T-helper 1 cell treated with Interleukin-12 subunit alpha and Interleukin-12 subunit beta and Interleukin-4 antibody, amounts not matched to agents 30 ng/mL and 1 ng/mL, for 36 hours (primary cell): Measurements from ENCODE around the gene EPAS1. TPM values are rescaled to one million over a fixed set of nuclear protein-coding genes. Genes with fewer than 3 reads are reported as not detected.

Source experiments
- intact Hi-C: fragments of 100-400 bp; cut with micrococcal nuclease; formaldehyde crosslinking; loops from one replicate; pipeline ENCODE4 v1.15.1; 2024
- total RNA-seq: library from RNA; stranded (reverse); gene quantifications from 2 replicates; pipeline ENCODE4 v1.2.3, GENCODE V29; 2022

EPAS1 gene
- total RNA-seq, 1 donor from 2014 or later: 17.1 TPM

DNA sequence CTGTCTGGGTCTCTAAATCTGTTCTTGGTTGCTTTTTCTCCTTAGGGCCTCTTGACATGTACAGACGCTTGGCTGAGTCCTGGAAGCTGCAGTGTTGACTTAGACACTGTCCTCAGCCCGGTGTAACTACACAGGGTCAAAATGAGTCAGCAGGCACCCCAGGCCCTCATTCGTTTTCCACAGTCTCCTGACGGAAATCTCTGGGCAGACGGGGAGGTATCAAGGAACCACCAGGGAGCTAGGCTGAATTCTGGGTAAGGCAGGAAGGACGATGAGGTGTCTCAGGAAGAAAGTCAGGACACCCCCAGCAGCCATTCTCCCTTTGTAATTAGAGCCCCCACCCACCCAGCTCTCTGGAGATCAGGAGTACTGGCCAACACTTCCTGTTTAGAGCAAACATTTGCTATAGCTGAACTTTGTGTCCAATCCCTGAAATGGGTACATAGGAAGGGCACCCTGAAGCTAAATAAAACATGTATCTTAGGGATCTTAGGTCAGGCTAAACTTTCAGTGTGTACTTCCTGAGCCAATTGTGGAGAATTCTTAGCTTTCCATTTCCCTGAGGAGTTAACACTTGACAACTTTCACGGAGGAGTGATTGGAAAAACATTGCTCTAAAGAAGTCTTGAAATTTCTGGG is 23.9 kb upstream of the EPAS1 start:
- intact Hi-C loops: no loop called here

DNA sequence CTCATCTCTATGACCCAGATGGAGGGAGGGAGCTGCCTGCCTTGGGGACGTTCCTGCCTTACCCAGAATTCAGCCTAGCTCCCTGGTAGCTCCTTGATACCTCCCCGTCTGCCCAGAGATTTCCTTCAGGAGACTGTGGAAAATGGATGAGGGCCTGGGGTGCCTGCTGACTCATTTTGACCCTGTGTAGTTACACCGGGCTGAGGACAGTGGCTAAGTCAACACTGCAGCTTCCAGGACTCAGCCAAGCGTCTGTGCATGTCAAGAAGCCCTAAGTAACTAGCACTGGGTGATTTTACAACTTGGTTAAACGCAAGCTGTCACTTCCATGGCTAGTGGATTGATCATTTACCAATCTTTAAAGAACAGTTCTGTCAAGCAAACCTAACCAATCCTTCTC is 23.3 kb upstream of the EPAS1 start:
- intact Hi-C loops: no loop called here

DNA sequence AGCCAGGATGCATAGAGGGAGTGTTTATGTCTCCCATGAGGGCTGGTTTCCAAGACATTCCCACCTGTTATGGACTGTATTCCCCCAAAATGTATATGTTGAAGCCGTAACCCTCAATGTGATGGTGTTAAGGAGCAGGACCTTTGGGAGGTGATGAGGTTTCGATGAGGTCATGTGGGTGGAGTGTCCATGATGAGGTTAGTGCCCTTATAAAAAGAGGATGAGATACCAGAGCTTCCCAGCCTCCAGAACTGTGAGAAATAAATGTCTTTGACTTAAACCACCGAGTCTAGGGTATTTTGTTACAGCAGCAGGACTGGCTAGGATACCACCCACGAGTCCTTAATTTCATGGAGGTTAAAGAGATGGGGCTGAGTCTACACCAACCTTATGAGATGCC is 22.6 kb upstream of the EPAS1 start:
- intact Hi-C loops: no loop called here

DNA sequence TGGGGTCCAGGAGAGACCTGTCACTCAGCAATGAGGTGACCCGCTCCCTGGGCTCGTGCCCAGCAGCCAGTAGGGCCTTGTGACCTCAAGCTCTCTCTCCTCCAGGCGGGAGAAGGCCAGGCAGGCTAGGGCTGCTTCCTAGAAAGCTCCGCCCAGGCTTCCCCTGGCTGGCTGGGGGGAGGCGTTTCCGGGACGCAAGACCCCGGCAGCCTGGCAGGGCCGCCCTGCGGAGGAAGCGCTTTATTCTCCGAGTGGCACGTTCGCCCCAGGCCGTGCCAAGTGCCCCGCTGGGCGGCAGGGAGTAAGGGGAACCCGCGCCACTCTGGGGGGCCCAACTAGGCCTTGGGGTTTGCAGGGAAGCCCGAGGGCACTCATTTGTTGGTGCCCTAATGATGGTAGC is 21.2 kb upstream of the EPAS1 start:
- intact Hi-C loops: no loop called here

DNA sequence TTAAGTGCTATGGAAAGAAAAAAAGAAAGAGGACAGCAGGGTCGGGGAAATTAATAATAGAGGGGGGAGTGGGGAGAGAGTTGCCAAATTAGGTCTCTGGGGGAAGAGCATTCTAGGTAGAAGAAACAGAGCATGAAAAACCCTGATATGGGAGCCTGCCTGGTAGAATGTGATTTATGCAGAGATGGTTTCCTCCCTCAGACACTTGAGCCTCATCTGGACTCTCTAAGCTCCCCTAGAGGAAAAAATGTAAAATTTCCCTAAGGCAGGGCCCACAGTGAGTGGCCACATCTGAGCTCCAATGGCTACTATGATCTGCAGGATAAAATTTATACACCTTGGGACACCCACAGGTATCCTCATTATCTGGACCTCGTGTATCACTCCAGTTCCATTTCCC is 20.6 kb upstream of the EPAS1 start:
- intact Hi-C loops: no loop called here

DNA sequence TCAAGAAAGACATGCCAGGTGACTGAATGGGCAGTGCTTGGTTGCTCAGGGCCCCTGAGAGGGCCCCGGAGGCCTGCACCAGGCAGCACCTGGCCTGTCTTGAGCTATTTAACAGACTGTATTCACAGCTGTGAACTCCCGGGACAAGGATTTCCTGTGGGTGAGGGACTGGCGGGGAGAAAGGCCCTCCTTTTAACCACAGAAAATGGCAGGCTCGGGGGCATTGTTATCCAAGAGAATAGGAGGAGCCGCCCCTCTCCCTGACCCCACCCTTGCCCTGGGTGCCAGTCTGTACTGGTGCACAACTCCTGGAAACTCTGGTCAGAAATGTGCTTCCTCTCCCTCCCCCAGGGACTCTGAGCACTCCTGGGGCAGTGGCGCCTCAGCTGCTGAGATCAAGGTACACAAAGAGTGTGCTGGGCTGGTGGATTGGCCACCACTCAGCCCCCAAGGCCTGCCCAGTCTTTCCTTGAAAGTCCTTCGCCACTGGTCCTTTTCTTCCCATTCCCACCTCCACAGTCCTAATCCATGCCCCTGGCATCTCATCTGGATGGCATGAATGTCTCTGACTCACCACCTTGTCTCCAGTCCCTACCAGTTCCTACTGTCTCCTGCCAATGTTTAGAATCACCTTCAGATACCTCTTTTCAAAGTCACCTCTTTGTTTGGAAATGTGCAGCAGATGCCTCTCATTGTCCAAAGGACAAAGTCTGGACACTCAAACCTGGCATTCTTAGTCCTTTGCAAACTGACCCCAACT is 19.6 kb upstream of the EPAS1 start:
- intact Hi-C loops: no loop called here

DNA sequence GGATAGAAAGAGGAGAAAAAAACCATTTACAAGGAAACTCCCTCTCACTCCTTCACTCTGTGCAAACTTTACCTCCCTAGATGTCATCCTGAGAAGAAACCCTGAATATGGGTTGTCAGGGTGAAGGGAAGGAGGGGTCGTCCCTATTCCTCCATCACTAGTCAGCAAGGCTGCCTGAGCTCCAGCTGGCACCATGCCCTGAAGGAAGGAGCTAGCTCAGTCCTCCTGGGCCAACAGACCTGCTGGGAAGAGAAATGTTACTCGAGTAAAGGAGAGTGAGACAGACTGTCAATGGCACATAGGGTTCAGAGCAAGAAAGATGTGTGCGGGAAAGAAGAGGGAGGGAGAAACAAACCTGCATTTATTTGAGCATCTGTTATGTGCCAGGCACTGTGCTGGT is 18.3 kb upstream of the EPAS1 start:
- intact Hi-C loops: no loop called here

DNA sequence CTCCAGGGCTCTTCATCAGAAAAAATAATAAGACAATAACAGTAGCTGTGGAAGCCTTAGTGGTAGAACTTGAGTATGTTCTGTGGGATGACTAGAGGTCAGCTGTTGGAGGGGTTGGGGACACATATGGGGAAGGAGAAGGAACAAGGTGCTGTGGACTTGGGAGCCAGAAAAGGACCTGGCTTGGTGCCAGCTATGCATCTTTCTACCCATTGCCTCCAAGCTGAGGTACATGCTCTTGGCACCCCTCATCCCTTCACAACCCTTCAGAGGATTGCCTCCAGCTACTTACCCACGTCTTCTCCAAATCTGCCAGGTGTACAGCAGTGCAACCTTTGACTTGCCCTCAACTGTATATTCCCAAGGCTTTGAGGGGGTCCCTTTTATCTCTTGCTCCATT is 15.3 kb upstream of the EPAS1 start:
- intact Hi-C loops: no loop called here

DNA sequence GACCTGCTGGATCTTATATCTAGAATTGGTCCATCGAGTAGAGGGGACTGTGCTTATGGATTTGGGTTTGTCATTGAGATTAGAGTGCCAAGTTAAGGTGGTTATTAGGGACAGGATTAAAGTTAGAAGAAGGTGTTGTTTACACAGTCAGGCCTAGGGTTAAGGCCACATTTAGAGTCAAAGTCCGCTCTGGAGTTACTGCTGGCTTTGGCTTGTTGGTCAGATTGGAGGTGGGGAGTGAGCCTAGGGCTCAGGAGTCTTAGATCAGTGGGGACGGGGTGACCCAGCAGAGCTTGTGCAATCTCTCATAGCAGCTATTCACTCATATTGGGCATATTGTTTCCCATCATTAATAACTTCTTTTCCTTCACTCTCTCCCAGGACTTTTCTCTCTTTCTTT is 13.5 kb upstream of the EPAS1 start:
- intact Hi-C loops: no loop called here

DNA sequence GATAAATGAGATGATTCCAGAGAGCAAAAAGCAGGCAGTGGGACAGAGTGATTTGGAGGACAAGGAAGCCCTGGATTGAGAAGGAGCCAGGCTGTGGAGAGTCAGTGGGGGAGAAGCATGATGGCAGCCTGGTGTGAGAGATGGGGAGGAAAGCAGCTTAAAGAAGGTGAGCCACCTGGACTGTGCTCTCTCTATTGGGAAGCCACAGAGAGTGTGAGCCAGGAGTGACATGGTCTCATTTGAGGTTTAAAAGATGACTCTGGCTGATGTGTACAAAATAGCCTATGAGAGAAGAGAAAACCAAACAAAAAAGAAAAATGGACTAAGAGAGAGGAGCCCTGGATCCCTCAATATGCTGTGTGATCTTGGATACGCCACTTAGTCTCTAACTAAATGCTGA is 12.9 kb upstream of the EPAS1 start:
- intact Hi-C loops: no loop called here

DNA sequence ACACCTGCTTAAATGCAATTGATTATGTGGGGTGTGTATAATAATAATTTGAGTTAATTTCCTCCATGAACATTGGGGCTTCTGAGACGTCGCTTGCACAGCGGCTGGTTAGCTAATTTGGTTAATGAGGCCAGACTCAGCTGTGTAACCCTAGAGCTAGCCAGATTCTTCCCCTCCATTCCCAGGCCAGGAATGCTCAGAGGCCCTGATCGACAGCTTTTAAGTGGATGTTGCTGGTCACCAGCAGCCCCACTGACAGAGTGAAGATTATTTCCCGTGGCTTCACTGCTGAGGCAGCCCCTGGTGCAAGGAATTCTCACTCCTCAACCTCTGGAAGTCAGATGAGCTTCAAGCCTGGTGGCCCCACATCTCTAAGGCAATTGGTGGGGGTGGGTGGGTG is 12.4 kb upstream of the EPAS1 start:
- intact Hi-C loops: no loop called here

DNA sequence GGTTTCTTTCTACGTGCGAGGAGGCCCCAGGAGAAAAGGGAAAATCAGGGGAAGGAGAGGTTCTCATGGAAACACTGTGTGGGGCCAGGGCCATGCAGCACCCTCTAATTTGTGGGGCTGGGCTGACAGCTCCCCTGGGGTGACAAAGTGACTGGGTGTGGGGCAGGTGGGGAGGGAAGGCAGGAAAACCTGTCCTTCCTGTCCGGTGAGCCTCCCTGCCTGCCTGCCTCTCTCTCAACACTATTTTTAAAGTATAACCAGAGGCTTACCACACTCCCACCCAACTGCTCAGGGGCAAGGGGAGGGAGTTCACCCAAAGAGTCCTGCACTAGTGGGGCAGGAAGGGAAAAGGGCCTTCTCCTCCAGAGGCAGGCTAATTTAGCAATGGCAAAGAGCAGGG is 10.5 kb upstream of the EPAS1 start:
- intact Hi-C loops: no loop called here

DNA sequence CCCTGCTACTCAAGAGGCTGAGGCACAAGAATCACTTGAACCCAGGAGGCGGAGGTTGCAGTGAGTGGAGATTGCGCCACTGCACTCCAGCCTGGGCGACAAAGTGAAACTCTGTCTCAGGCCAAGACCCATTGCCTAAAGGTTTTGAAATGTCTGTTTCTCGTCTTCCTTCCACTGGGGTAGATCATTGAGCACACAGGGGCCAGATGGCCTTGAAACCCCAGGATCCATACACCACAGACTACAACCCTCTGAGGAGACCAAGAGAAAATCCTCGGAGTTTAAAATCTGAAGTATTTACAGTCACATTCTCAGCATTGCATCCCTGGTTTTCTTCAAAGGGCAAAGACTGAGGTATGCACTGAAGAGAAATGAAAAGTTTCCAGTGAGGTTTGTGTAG is 7.1 kb upstream of the EPAS1 start:
- intact Hi-C loops: no loop called here

DNA sequence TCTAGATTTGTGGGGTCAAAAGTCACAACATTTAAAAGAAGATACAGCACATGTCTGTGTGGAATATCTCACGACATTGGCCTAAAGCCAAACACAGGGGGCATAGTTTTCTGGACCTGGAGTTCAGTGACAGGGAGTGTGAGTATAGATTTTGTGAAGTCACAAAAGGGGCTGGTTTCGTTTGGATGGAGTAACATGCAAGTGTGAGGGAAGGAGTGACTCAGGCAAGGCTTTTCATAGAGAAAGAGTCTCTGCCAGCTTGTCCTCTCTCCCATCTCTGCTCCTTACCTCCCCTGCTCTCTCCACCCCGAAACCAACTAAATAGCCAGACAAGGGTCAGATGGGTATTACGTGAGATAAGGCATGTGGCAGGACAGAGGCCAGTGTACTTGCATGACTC is 3.7 kb upstream of the EPAS1 start:
- intact Hi-C loops: no loop called here

DNA sequence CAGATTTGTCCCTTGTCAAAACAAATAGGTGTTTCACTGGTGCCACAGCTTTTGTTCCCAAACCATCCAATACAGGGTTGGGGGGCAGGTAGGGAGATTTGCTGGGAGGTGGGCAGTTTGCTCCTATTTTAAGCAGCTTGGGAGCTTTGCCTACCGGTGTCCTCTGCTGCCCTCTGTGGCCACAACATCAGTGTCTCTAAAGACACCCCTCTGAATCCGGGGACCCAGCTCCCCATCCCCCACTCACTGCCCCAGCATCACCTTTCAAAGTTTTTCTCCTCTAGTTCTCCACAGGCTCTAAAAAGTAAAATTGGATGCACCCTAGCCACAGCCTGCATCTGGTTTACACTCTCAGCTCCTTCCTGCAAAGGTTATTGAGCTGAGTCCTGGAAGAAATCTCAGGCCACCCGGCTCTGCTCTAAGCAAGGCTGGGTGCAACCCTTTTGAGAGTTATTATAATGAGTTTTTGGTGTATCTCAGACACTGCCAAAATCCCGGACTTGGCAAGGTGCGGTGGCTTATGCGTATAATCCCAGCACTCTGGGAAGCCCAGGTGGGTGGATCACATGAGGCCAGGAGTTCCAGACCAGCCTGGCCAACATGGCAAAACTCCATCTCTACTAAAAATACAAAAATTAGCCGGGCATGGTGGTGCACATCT is 2.9 kb upstream of the EPAS1 start:
- intact Hi-C loops: loop anchor here (1.0 kb wide), 1 partner anchor 231 kb away; no protein-coding TSS in a partner anchor

DNA sequence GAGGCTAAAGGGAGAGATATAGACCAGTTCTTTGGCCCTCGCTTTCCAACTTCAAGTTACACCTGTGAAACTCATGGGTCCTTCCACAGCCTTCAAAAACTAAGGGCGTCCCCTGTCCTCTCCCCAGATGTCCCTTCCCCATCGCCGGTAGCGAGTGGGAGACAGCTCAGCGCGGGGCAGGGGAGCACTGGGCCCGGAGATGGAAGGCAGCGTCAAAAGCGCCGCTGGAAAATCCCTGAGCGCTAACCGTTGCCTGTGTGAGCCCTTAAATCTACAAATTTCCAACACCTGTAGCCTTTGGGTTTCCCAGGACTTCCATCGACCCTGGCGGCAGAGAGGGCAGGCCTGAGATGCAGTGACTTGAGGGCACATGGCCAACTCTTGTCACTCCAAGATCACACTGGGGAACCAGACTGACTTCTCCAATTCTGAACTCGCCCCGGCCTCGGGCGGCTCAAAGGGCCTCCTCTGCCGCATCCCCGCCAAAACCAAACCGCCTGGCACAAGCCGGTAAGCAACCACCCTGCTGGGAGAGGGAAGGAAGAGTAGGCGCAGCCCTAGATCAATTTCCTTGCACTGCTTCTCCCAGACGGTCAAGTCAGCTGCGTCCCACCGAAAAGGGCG is 879 bp upstream of the EPAS1 start:
- intact Hi-C loops: loop anchor here (1.0 to 5.0 kb wide), 8 partner anchors 26 to 729 kb away; partner anchors contain the start of gene PRKCE

DNA sequence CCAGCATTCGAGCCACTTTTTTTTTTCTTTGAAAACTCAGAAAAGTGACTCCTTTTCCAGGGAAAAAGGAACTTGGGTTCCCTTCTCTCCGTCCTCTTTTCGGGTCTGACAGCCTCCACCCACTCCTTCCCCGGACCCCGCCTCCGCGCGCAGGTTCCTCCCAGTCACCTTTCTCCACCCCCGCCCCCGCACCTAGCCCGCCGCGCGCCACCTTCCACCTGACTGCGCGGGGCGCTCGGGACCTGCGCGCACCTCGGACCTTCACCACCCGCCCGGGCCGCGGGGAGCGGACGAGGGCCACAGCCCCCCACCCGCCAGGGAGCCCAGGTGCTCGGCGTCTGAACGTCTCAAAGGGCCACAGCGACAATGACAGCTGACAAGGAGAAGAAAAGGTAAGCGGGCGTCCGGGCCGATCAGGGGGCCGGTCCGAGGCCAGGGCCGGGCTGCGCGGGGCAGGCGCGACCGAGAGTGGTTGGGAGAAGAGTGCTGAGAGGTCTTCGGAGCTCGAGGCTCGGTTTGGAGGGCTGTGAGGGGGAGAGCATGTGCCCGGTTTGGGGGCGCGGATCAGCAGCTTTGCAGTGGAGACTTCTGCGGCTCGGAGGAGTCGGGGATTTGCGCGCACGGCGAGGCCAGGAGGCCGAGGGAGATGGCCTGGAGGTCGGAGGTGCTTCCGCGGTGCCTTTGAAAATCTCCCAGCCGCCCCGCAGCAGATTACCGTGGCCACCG is 502 bp downstream of the EPAS1 start:
- intact Hi-C loops: loop anchor here (1.0 to 5.0 kb wide), 10 partner anchors 27 to 1105 kb away; partner anchors contain the start of genes MSH2 and PRKCE

DNA sequence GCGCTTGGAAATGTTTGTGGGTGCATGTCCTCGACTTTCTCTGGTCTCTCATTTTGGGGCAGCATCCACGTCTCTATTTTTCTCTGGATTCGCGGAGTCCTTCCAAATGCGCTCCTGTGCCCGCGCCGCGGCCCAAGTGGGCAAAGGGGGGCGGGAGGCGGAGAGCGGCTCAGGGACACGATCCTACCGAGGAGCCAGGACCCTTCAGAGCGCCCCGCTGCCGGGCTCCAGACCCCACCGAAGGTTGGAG is 990 bp downstream of the EPAS1 start:
- intact Hi-C loops: loop anchor here (2.0 to 5.0 kb wide), 3 partner anchors 646 to 1105 kb away; partner anchors contain the start of genes MSH2 and PRKCE

DNA sequence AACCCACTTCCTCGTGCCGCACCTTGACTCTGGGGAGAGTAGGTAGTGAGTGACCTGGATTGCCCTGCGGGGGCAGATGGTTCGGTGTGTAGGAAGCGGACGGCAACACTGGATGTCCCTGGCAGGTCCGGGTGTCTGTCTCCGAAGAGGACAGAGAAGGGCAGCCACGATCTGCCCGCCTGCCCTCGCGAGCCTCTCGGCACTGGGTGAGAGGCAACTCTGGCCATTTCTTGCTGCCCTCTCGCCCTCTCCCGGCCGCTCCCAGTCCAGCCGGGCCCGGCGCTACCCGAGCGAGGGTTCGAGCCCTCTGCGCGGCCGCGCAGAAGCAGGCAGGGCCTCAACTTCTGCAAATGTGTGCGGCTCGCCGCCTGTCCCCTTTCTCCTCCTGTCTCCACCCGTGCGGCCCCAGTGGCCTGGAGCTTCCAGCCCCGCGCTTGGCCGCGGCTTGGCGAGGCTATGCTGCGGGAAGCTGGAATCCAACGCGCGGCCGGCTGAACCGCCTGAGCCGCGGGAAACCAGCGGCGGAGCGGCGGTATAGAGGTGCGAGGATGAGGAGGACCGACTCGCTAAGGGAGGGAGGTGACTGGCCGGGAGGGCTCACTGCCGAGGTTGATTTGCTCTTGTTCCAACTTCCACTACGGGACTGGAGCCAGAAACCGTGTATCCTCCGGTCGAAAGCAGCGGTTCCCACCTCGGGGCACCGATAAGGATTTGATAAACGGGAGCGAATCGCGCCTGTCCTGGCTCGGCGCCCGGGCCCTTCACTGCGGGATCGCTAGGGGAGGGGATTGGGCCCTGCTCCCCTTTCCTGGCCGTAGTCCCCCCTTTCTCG is 1.5 kb downstream of the EPAS1 start:
- intact Hi-C loops: loop anchor here (2.0 to 5.0 kb wide), 3 partner anchors 646 to 1104 kb away; partner anchors contain the start of genes MSH2 and PRKCE
